Neural cell (in vitro differentiated cells): Measurements from ENCODE around the gene SLFNL1.

Source experiments
- EP300 ChIP-seq: fragments of 450-650 bp; conservative IDR thresholded peaks from 2 replicates; pipeline ENCODE4 v1.6.1; 2014; ENCODE audit warnings: antibody characterized with exemption, mild to moderate bottlenecking, moderate library complexity; ENCODE audit not compliant: poor library complexity, severe bottlenecking
- EZH2 ChIP-seq: fragments of 200-600, 300-800 bp; shearing (Covaris generic), sonication (generic); IDR thresholded peaks from 2 replicates; pipeline ENCODE4 v1.6.1; 2014; ENCODE audit warnings: antibody characterized with exemption, low read length, borderline replicate concordance, mild to moderate bottlenecking; ENCODE audit not compliant: insufficient read depth, poor library complexity, severe bottlenecking
- POLR2AphosphoS5 ChIP-seq: IDR thresholded peaks from 2 replicates; pipeline ENCODE4 v1.6.1; 2012
- RAD21 ChIP-seq: fragments of 450-650 bp; conservative IDR thresholded peaks from 2 replicates; pipeline ENCODE4 v1.6.1; 2014; ENCODE audit warnings: antibody characterized with exemption, mild to moderate bottlenecking, moderate library complexity
- SMC3 ChIP-seq: fragments of 450-650 bp; conservative IDR thresholded peaks from 2 replicates; pipeline ENCODE4 v1.6.1; 2014; ENCODE audit warnings: antibody characterized with exemption, mild to moderate bottlenecking, moderate library complexity; ENCODE audit not compliant: poor library complexity
- TF ChIP-seq, protein P1 (sequence below): fragments of 450-650 bp; IDR thresholded peaks from 2 replicates; pipeline ENCODE4 v1.5.1; 2014; ENCODE audit warnings: antibody characterized with exemption, mild to moderate bottlenecking, moderate library complexity; ENCODE audit not compliant: poor library complexity, severe bottlenecking

DNA sequence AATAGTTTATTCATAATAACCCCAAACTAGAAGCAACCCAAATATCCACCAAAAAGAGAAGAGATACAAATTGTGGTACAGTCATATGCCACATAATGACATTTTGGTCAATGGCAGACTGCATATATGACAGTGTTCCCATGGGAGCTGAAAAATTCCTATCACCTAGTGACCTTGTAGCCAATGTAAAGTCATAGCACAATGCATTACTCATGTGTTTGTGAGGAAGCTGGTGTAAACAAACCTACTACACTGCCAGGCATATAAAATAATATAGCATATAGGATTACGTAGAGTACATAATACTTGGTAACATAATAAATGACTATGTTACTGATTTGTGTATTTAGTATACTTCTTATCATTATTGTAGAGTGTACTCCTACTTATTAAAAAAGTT lies 29.5 kb upstream of the SLFNL1 start:
- TF ChIP-seq, protein P1, sequence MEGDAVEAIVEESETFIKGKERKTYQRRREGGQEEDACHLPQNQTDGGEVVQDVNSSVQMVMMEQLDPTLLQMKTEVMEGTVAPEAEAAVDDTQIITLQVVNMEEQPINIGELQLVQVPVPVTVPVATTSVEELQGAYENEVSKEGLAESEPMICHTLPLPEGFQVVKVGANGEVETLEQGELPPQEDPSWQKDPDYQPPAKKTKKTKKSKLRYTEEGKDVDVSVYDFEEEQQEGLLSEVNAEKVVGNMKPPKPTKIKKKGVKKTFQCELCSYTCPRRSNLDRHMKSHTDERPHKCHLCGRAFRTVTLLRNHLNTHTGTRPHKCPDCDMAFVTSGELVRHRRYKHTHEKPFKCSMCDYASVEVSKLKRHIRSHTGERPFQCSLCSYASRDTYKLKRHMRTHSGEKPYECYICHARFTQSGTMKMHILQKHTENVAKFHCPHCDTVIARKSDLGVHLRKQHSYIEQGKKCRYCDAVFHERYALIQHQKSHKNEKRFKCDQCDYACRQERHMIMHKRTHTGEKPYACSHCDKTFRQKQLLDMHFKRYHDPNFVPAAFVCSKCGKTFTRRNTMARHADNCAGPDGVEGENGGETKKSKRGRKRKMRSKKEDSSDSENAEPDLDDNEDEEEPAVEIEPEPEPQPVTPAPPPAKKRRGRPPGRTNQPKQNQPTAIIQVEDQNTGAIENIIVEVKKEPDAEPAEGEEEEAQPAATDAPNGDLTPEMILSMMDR, result no peak
- TF ChIP-seq EZH2, result no peak
- no peak for TF ChIP-seq POLR2AphosphoS5
- TF ChIP-seq EP300, result no peak
- no peak for TF ChIP-seq SMC3
- no peak for TF ChIP-seq RAD21
